A549 treated with RU486 at 1 μM for 4 hours (cell line): ENCODE data around the gene KIF20B. TPM values are rescaled to one million over a fixed set of nuclear protein-coding genes. Genes with fewer than 3 reads are reported as not detected.

ENCODE experiments used
- total RNA-seq: library from RNA; stranded (reverse); fragments of 200-300 nt; extraction: Qiagen RNA extraction; gene quantifications from 5 replicates; pipeline ENCODE4 v1.2.3, GENCODE V29; 2022; ENCODE audit warnings: low read depth

KIF20B gene
- 6.2 to 17.5 TPM (median 16.1 TPM) in 5 replicates for total RNA-seq

GRCh38 chr10:89701242-89702120 is at the start of gene KIF20B:
KIF20B (plus strand) TSS chr10:89701590; CDS start chr10:89705295, 3,705 bp downstream.

Other genes with a start within 250 kb of the KIF20B start
- gene SLC16A12, start 166.0 kb upstream of the KIF20B start, total RNA-seq: 0.05 TPM in 1 of 5 replicates, not detected in the others
- 6.0 to 7.4 TPM (median 6.4 TPM) in 5 replicates for gene PANK1, start 56.3 kb upstream of the KIF20B start, total RNA-seq